GM19438 (cell line): Measurements from ENCODE around the gene MROH2B.

ENCODE experiments used
- ATAC-seq: cut with Tn5 transposase; IDR thresholded peaks from one replicate; pipeline ENCODE4 v1.9.1; 2021; ENCODE audit warnings: low read depth; ENCODE audit not compliant: unreplicated experiment

Gene MROH2B

GRCh38 chr5:41071242-41071641, at the start of gene MROH2B:
TSS of gene MROH2B (minus strand) at chr5:41071342. CDS start at chr5:41070852, 490 bp downstream.
- no peak for ATAC-seq

DNA sequence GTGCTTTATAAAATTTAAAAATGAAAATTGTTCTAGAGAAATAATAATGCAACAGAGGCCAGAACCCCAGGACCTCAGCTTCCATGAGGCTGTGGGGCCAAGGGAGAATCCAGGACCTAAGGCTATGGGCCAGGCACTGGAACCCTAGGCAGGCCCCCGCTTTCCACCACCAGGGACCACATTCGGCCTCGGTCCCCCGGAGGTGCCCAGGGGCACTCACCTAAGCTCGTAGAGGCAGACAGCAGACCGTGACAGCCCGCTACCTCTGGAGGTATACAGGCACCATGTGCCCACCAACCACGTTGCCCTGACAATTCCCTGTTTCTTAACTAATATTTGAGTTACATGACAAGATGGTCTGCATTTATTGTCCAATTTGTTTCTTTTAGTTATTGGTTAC, 49.5 kb upstream of the MROH2B start:
- ATAC-seq: no peak

DNA sequence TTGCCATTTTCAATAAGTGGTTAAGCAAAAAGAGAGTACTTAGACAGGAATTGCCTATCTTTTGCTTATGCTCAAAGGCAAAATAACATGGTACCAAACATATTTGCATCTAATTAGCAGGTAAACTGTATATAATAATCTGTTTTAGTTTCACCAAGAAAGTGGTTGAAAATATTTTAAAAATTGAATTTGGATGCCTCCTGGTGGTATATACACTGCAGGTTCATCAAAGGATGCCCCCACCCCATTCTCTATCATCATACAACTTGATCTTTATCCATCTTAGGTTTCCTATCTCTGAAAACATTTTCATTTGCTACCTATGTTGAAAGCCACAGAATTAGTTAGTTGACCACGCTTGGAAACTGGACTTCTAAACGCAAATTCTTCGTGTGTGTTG, 47.0 kb upstream of the MROH2B start:
- ATAC-seq: no peak

DNA sequence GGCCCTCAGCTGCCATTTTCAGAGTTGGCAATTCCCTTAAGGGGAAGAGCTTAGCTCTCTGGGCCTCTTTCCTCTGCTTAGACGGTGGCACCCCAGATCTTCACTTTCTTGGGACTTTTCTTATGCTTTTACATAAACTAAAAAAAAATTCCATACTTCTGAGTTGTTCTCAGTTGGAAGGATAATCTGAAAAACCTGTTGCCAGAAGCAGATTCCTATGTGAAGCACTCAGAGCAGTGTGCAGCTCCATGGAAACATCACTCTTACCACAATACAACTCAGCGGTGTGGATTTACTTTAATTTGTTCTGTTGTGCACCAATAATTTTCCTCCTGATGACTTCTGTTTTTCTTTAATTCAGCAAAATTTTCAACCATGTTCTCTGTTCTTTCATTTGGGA, 44.1 kb upstream of the MROH2B start:
- no peak for ATAC-seq

GRCh38 chr5:41112486-41113455, 41.6 kb upstream of the MROH2B start:
- no peak for ATAC-seq

- no peak for ATAC-seq
These were observed 38.0 kb upstream of the MROH2B start for GRCh38 chr5:41109186-41109585.

- ATAC-seq: no peak
These were observed 31.2 kb upstream of the MROH2B start for GRCh38 chr5:41102341-41102740.

DNA sequence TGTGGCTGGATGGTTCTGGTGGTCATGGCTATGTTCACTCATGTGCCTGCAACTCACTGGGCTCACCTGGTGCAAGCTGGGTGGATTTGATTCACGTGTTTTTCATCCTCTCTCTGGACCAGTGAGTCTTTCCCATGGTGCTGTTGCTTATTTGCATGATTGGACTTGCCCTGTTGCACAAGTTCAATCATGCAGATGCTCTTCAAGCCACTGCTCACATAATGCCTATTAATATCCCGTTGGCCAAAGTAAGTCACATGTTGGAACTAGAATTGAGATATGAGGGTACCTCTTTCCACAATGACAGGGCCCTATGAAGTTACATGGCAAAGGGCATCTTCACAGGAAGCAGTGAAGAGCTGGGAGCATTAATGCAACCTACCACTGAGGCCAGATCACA, 26.5 kb upstream of the MROH2B start:
- no peak for ATAC-seq

DNA sequence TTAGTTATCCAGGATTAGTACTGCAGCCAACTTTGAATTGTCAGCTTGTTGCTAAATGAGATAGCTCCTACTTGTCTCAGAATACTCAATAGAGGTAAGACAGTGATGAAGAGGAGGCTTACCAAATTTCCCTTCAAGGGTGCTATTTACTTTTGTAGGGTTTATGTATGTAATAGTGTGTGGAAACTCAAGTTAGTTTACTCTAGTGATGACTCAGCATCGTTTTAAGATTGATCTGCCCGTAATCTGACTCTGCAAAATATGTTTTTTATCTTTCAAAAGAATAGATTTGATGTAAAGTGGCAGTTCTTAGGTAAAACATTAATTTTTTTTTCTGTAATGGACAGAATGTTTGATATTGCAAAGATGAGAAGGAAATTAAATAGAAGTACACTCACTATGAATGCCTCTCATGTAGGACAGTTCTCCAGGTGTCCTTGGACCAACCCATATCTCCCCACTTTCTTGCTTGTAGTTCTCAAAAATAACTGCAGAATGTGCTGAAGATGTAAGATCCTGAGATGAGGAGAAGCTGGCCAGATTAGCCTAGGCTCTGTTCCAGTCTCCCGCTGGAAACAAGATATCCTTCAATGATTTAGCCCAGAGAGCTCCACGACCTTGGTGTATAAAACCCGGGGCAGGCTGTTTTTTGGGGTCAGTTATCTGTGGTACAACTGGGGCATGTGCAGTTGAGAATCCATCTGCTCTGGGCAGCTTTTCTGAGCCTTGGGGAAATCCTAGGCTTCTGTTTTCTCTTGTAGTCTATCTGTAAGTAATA, 24.4 kb upstream of the MROH2B start:
- no peak for ATAC-seq

- no peak for ATAC-seq
These were observed 23.7 kb upstream of the MROH2B start for GRCh38 chr5:41094871-41095270.

- ATAC-seq: no peak
These were observed 22.7 kb upstream of the MROH2B start for GRCh38 chr5:41093803-41094202.

- ATAC-seq: no peak
These were observed 16.3 kb upstream of the MROH2B start for GRCh38 chr5:41087461-41087860.

DNA sequence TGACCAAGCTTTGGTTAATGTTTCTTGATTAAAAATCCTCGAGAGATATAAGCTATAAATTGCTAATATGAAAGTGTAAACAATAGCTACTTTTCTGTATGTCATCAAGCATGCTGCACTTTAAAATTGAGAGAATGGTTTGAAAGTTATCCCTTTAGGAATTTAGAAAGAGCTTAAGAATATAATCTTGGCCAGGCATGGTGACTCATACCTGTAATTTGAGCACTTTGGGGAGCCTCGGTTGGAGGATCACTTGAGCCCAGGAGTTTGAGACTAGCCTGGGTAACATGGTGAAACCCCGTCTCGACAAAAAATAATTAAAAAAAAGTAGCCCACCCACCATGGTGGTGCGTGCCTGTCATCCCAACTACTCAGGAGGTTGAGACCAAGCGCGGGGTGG, 12.2 kb upstream of the MROH2B start:
- no peak for ATAC-seq

- no peak for ATAC-seq
These were observed 833 bp upstream of the MROH2B start for GRCh38 chr5:41071975-41072374.

GRCh38 chr5:41067714-41068568, 3.2 kb downstream of the MROH2B start:
- ATAC-seq: no peak

DNA sequence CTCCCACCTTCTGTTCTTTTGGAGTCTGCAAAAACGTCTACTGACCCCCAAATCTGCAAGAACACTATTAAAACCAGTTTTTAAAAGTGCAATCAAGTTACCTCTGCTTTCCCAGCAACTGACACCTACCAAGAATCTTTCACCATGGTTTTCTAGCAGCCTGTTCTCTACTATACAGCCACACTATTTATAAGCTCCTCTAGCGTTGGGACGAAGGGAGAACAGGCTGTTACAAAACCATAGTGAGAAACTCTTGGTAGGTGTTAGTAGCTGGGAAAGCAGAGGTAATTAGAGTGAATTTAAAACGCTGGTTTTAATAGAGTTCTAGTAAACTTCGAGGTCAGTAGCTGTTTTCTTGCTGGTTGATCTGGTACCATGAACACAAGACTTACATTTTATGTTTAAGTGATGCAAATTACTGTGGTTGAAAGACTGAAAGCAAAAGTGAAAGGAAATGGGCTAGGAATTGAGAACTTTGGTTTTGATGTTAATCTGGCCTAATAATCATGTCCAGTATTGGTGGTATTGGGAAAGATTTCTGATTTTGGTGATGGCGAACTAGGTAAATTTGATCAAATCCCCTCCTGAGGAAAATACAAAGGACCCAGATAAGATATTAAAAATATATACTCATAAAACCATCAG, 5.3 kb downstream of the MROH2B start:
- ATAC-seq: no peak

DNA sequence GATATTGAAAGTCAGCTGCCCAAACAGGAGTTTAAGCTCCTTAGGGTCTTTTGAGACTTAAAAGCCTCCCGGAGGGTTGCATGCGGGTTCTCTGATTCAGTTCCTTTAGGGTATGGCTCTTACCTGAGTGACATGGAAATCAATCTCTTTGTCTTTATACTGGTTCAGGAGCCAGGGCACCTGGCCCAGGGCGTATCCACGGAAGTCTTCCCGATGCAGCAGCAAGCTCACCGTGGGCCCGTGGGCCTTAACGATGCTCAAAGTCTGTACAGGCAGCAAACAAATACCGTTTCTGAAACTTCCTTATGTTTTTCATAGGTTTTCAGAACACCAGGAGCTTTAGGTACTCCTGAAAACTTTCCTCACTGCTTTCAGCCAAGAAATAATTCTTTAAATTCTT, 13.2 kb downstream of the MROH2B start:
- no peak for ATAC-seq

DNA sequence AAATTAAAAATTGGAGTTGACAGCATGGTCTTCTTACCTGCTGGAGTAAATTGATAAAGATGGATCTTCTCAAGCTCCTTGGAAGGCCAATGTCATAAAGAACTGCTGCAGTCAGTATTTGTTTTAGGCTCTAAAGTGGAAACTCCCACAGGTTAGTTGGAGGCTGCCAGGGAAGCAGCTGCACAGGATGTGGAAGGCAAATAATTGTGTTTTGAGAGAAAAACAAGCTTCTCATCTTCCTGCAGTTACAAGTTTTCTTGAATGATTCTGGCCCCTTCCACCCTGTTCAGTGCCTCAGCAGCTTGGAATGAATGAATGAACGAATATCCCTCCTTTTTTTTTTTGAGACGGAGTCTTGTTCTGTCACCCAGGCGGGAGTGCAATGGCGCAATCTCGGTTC, 13.9 kb downstream of the MROH2B start:
- no peak for ATAC-seq

DNA sequence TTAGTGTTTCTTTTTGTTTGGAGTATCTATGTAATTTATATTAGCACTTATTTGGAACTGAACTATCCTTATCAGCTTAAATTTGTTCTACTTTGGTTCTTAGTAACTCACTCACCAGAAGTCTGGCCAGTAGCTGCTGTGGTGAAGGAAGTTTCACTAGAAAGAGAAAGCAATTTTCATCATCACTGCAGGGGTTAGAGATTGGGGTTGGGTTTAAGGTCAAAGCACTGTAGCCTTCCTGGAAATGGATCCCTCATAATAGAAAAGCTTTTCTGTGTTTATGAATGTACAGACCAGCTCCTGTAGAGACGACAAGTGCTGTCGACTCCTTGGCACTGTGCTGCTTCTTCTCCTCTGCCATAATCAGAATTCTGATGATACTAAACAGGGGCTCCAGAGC, 22.2 kb downstream of the MROH2B start:
- ATAC-seq: no peak

DNA sequence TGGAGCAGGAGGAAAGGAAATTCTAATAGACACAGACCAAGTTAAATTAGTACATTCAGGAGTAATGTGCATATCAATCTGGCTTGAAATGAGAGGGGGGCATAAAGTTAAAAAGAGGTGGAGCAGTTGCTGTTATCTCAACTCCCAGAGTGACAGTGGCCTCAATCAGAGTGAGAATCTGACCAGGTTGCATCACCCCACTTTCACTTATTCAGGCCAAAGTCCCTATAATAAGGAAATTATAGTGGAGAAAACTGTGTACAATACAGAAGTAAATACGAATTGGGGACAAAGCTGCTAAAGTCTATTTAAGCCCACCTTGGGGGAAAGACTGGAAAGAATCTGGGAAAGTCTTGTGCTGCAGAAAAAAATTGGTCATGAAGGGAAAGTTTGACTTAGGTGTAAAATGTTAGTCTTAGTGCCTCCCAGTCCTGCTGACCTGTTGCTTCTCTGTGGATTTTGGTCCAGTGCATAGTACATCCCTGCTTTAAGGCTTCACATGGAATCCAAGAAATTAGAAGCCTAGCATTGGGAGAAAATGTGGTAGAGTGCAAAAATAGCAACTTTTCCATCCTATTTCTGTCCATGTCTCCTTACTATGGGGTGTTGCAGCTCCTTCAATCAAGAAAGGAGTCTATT, 27.9 kb downstream of the MROH2B start:
- ATAC-seq: no peak
